GM18499 (cell line): Measurements from ENCODE around the gene ANKRD44.
"Not testable (repeated sequence)": the region's sequence is repeated elsewhere in the genome, so short reads cannot be mapped to it uniquely, and the experiment has no call there.

ENCODE experiments used
- ATAC-seq: cut with Tn5 transposase; IDR thresholded peaks from one replicate; pipeline ENCODE4 v1.9.1; 2021; ENCODE audit warnings: moderate number of reproducible peaks; ENCODE audit not compliant: insufficient read depth, unreplicated experiment

The ANKRD44 gene

GRCh38 chr2:197242719-197243118 lies 67.9 kb downstream of the ANKRD44 start:
- ATAC-seq: no peak

- no peak for ATAC-seq
Observed at GRCh38 chr2:197241596-197241995, 69.0 kb downstream of the ANKRD44 start.

- ATAC-seq: no peak
Observed at GRCh38 chr2:197241153-197241552, 69.4 kb downstream of the ANKRD44 start.

GRCh38 chr2:197240421-197241041 lies 70.0 kb downstream of the ANKRD44 start:
- no peak for ATAC-seq

- not testable (repeated sequence) for ATAC-seq
Observed at GRCh38 chr2:197240018-197240417, 70.6 kb downstream of the ANKRD44 start.

- peak; percentile 53 for ATAC-seq
Observed at GRCh38 chr2:197239434-197239833, 71.1 kb downstream of the ANKRD44 start.

- peak; percentile 51 for ATAC-seq
Observed at GRCh38 chr2:197238043-197238365, 72.6 kb downstream of the ANKRD44 start.

GRCh38 chr2:197237291-197238042 lies 73.1 kb downstream of the ANKRD44 start:
- no peak for ATAC-seq

GRCh38 chr2:197236816-197237215 lies 73.8 kb downstream of the ANKRD44 start:
- ATAC-seq: no peak

GRCh38 chr2:197236159-197236558 lies 74.4 kb downstream of the ANKRD44 start:
- no peak for ATAC-seq

GRCh38 chr2:197235711-197236110 lies 74.9 kb downstream of the ANKRD44 start:
- no peak for ATAC-seq

GRCh38 chr2:197234671-197235191 lies 75.8 kb downstream of the ANKRD44 start:
- ATAC-seq: no peak

GRCh38 chr2:197233473-197233872 lies 77.1 kb downstream of the ANKRD44 start:
- no peak for ATAC-seq

GRCh38 chr2:197232010-197232409 lies 78.6 kb downstream of the ANKRD44 start:
- no peak for ATAC-seq

- ATAC-seq: no peak
Observed at GRCh38 chr2:197229509-197230443, 80.8 kb downstream of the ANKRD44 start.

GRCh38 chr2:197223451-197223850 lies 87.1 kb downstream of the ANKRD44 start:
- ATAC-seq: no peak

- ATAC-seq: no peak
Observed at GRCh38 chr2:197219636-197220035, 90.9 kb downstream of the ANKRD44 start.

GRCh38 chr2:197217541-197217940 lies 93.0 kb downstream of the ANKRD44 start:
- no peak for ATAC-seq

GRCh38 chr2:197216361-197216979 lies 94.1 kb downstream of the ANKRD44 start:
- ATAC-seq: peak; percentile 66

GRCh38 chr2:197215748-197216360 lies 94.7 kb downstream of the ANKRD44 start:
- ATAC-seq: peak; percentile 31
